Testis (tissue), 3 donors: ENCODE measurements around the gene MPP4. TPM values are rescaled to one million over a fixed set of nuclear protein-coding genes. Genes with fewer than 3 reads are reported as not detected.

ENCODE experiments used
- DNase-seq: peaks from one replicate; pipeline ENCODE4 v3.0.0-alpha.2; 2019
- H3K27ac ChIP-seq, 2 donors: fragments of 200-600 bp; sonication (generic); one replicate each; pipeline ENCODE4 v1.5.1; 2019
- H3K27me3 ChIP-seq: fragments of 200-600 bp; sonication (generic); one replicate; pipeline ENCODE4 v1.5.1; 2019
- H3K36me3 ChIP-seq: fragments of 200-600 bp; sonication (generic); one replicate; pipeline ENCODE4 v1.5.1; 2017; ENCODE audit warnings: low read depth; ENCODE audit errors: missing control alignments
- H3K4me1 ChIP-seq: fragments of 200-600 bp; sonication (generic); one replicate; pipeline ENCODE4 v1.5.1; 2019
- H3K4me3 ChIP-seq, 2 donors: fragments of 200-600 bp; sonication (generic); one replicate each; pipeline ENCODE4 v1.5.1; 2017 to 2019
- H3K9me3 ChIP-seq: fragments of 200-600 bp; sonication (generic); one replicate; pipeline ENCODE4 v1.5.1; 2017
- CTCF ChIP-seq, 3 experiments: fragments of 450-650 bp in 2 of 3; fragments of 200-600 bp in 1 of 3; sonication (generic) in 1 of 3; IDR thresholded peaks; one replicate each; pipeline ENCODE4 v1.5.1; 2016 to 2019; ENCODE audit warnings: antibody characterized with exemption in 3 of 3, mild to moderate bottlenecking in 2 of 3, moderate library complexity in 1 of 3
- POLR2A ChIP-seq: fragments of 450-650 bp; IDR thresholded peaks from one replicate; pipeline ENCODE4 v1.6.1; 2017; ENCODE audit warnings: antibody characterized with exemption, mild to moderate bottlenecking, moderate library complexity
- WGBS, 2 donors: methylation state at CpG; one replicate each; pipeline ENCODE4 v1.1.5; 2018; 5-methylcytosine and 5-hydroxymethylcytosine counted together
- intact Hi-C: fragments of 100-400 bp; cut with DNase I; formaldehyde crosslinking; loops from one replicate; pipeline ENCODE4 v1.15.1; 2023; ENCODE audit warnings: low total_unique reads
- polyA plus RNA-seq: library from polyadenylated mRNA; stranded (reverse); fragments of 350-450 nt; fragmentation: Illumina TruSeq; extraction: RNeasy Lipid Tissue Mini Kit (QIAGEN cat#74804); gene quantifications from one replicate; pipeline ENCODE4 v1.2.3, GENCODE V29; 2014; ENCODE audit warnings: low read depth, low replicate concordance; ENCODE audit not compliant: insufficient read depth
- total RNA-seq, 2 donors: library from RNA; depleted of rRNA; stranded (reverse); fragments of >200 nt; gene quantifications; one replicate each; pipeline ENCODE4 v1.2.3, GENCODE V29; 2016

Gene MPP4
- total and polyA plus RNA-seq, 3 donors from 2014 or later: 0.28 TPM; not detected in 2

GRCh38 chr2:201630577-201630976 lies 67.9 kb downstream of the MPP4 start:
- 71 to 75% methylated on average over 2 of the region's 2 CpGs for WGBS, 2 donors
- DNase-seq: no peak
- no peak overlapping the region for H3K27ac ChIP-seq
- intact Hi-C loops: no loop called here
- no peak overlapping the region for H3K4me3 ChIP-seq
- H3K9me3 ChIP-seq: no peaks in the 10 kb centered on the region
- H3K4me1 ChIP-seq: no peaks in the 10 kb centered on the region
- TF ChIP-seq CTCF (IDR thresholded peaks at IDR 0.05) (no peak), POLR2A (no peak)
- H3K27me3 ChIP-seq: no peaks in the 10 kb centered on the region
- no peaks in the 10 kb centered on the region for H3K36me3 ChIP-seq

- Histone ChIP-seq H3K9me3 (no peaks in the 10 kb centered on the region), H3K36me3 (no peaks in the 10 kb centered on the region), H3K27me3 (no peaks in the 10 kb centered on the region), H3K4me3 (no peak overlapping the region), H3K27ac (no peak overlapping the region), H3K4me1 (no peaks in the 10 kb centered on the region)
- no peak for DNase-seq
- TF ChIP-seq POLR2A: no peak
- no peak for TF ChIP-seq CTCF (IDR thresholded peaks at IDR 0.05)
- WGBS, 2 donors: 76 to 83% methylated on average over 2 of the region's 2 CpGs
- intact Hi-C loops: no loop called here
These were observed 69.9 kb downstream of the MPP4 start for GRCh38 chr2:201628545-201628944.

GRCh38 chr2:201622306-201622970 lies 76.0 kb downstream of the MPP4 start:
- intact Hi-C loops: no loop called here
- TF ChIP-seq POLR2A (no peak), CTCF (IDR thresholded peaks at IDR 0.05) (no peak)

GRCh38 chr2:201621293-201621999 lies 77.0 kb downstream of the MPP4 start:
- no peak for TF ChIP-seq POLR2A
- no peak for TF ChIP-seq CTCF (IDR thresholded peaks at IDR 0.05)
- no peak for DNase-seq
- 92 to 95% methylated on average over 4 of the region's 4 CpGs for WGBS, 2 donors
- no peak overlapping the region for H3K27ac ChIP-seq
- H3K4me3 ChIP-seq: no peak overlapping the region
- intact Hi-C loops: no loop called here
- no peaks in the 10 kb centered on the region for H3K36me3 ChIP-seq
- H3K9me3 ChIP-seq: no peaks in the 10 kb centered on the region
- no peaks in the 10 kb centered on the region for H3K4me1 ChIP-seq
- no peaks in the 10 kb centered on the region for H3K27me3 ChIP-seq

More at GRCh38 chr2:201622306-201622970, 76.0 kb downstream of the MPP4 start:
- no peak for DNase-seq
- no peak overlapping the region for H3K27ac ChIP-seq
- 76 to 81% methylated on average over 5 of the region's 5 CpGs for WGBS, 2 donors
- no peaks in the 10 kb centered on the region for H3K36me3 ChIP-seq
- no peak overlapping the region for H3K4me3 ChIP-seq
- H3K27me3 ChIP-seq: no peaks in the 10 kb centered on the region
- H3K4me1 ChIP-seq: no peaks in the 10 kb centered on the region
- H3K9me3 ChIP-seq: no peaks in the 10 kb centered on the region
